Stomach (tissue), 19 donors: ENCODE data around the gene CNBD2. TPM values are rescaled to one million over a fixed set of nuclear protein-coding genes. Genes with fewer than 3 reads are reported as not detected.

Source experiments
- DNase-seq, 2 donors: peaks; one replicate each; pipeline versions ENCODE4 v3.0.0 to v3.0.0-alpha.2; 2013 to 2019
- H3K27ac ChIP-seq, 5 donors: fragments of 200-600 bp in 4 of 5; sonication (generic) in 4 of 5; one replicate each; pipeline ENCODE4 v1.5.1; 2013 to 2019; ENCODE audit warnings: mild to moderate bottlenecking in 1 of 5, moderate library complexity in 1 of 5
- H3K27me3 ChIP-seq, 3 donors: fragments of 200-600 bp; sonication (generic); one replicate each; pipeline ENCODE4 v1.5.1; 2017 to 2019; ENCODE audit warnings: mixed run types in 1 of 3
- H3K36me3 ChIP-seq, 4 donors: fragments of 200-600 bp; sonication (generic); 1 replicate in 3 of 4; 2 replicates in 1 of 4; pipeline ENCODE4 v1.5.1; 2016 to 2019
- H3K4me1 ChIP-seq, 4 donors: fragments of 200-600 bp; sonication (generic); one replicate each; pipeline ENCODE4 v1.5.1; 2016 to 2019
- H3K4me3 ChIP-seq, 4 donors: fragments of 200-600 bp; sonication (generic) in 3 of 4; one replicate each; pipeline ENCODE4 v1.5.1; 2016 to 2019; ENCODE audit warnings: mild to moderate bottlenecking in 1 of 4
- H3K9me3 ChIP-seq, 4 donors: fragments of 200-600 bp; sonication (generic); one replicate each; pipeline ENCODE4 v1.5.1; 2016 to 2019
- CTCF ChIP-seq, 7 experiments: fragments of 450-650 bp in 4 of 7; fragments of 200-600 bp in 3 of 7; sonication (generic) in 3 of 7; IDR thresholded peaks; one replicate each; pipeline ENCODE4 v1.5.1; 2016 to 2019; ENCODE audit warnings: antibody characterized with exemption in 7 of 7, control low read depth in 2 of 7, mild to moderate bottlenecking in 1 of 7
- EP300 ChIP-seq: sonication (generic); formaldehyde crosslinking; IDR thresholded peaks from one replicate; pipeline ENCODE4 v1.6.1; 2017; ENCODE audit warnings: antibody characterized with exemption
- POLR2A ChIP-seq, 4 donors: fragments of 450-650 bp; IDR thresholded peaks; one replicate each; pipeline ENCODE4 v1.6.1; 2016; ENCODE audit warnings: antibody characterized with exemption in 4 of 4, control low read depth in 2 of 4, mild to moderate bottlenecking in 1 of 4, moderate library complexity in 1 of 4
- POLR2AphosphoS5 ChIP-seq, 3 donors: sonication (generic); formaldehyde crosslinking; IDR thresholded peaks; one replicate each; pipeline ENCODE4 v1.6.1; 2016; ENCODE audit warnings: antibody characterized with exemption in 3 of 3
- WGBS, 5 donors: extraction: QIAGEN DNeasy Blood & Tissue Kit in 3 of 5; methylation state at CpG; one replicate each; pipeline versions ENCODE4 v1.1.5 to v1.1.7; 2013 to 2018; 5-methylcytosine and 5-hydroxymethylcytosine counted together
- intact Hi-C: fragments of 100-400 bp; cut with DNase I; formaldehyde crosslinking; loops from one replicate; pipeline ENCODE4 v1.15.1; 2023; ENCODE audit warnings: low total_unique reads
- long read RNA-seq, 10 donors: transcript quantifications; one replicate each; lab custom pipeline, GENCODE V29; 2026
- polyA plus RNA-seq, 3 donors: library from polyadenylated mRNA; stranded (reverse); fragments of 200-250 nt; gene quantifications; one replicate each; pipeline ENCODE4 v1.2.3, GENCODE V29; 2013
- total RNA-seq, 5 donors: library from RNA; depleted of rRNA; stranded (reverse); fragments of >200 nt; gene quantifications; one replicate each; pipeline versions ENCODE4 v1.1.0 to v1.2.3, GENCODE V29; 2014 to 2016
- donor health status: healthy with polysubstance abuse.
- donor health status: Bipolar disorder and iron deficiency.
- donor health status: healthy.

The CNBD2 gene
- total RNA-seq = 10 to 100 TPM in 1 of 5 donors, 1 to 10 TPM in 3, not detected in 1; 1.8 to 66.0 (median 9.1) TPM
- polyA plus RNA-seq = 10 to 100 TPM in 1 of 3 donors, 1 to 10 TPM in 2; 4.6 to 14.5 (median 7.0) TPM
- long read RNA-seq, donor 1 = 0 reads
- long read RNA-seq, donor 2, partial matches to known transcripts = 0 of 4 reads
- long read RNA-seq, donor 2, other reads (novel, unspliced or antisense) = 0 of 4 reads
- long read RNA-seq, donor 3, partial matches to known transcripts = 0 of 1 reads
- long read RNA-seq, donor 3, other reads (novel, unspliced or antisense) = 0 of 1 reads
- long read RNA-seq, donor 4 = 0 reads
- long read RNA-seq, donor 5, partial matches to known transcripts = 0 of 3 reads
- long read RNA-seq, donor 5, other reads (novel, unspliced or antisense) = 0 of 3 reads
- long read RNA-seq, donor 6, partial matches to known transcripts = 0 of 4 reads
- long read RNA-seq, donor 6, other reads (novel, unspliced or antisense) = 0 of 4 reads
- long read RNA-seq, donor 7, partial matches to known transcripts = 0 of 1 reads
- long read RNA-seq, donor 7, other reads (novel, unspliced or antisense) = 0 of 1 reads
- long read RNA-seq, donor 8, partial matches to known transcripts = 0 of 2 reads
- long read RNA-seq, donor 8, other reads (novel, unspliced or antisense) = 0 of 2 reads
- long read RNA-seq, donor 9, partial matches to known transcripts = 0 of 2 reads
- long read RNA-seq, donor 9, other reads (novel, unspliced or antisense) = 0 of 2 reads
- long read RNA-seq, donor 10 = 0 reads

- H3K4me1 ChIP-seq = no peaks in the 10 kb centered on the region
- 92 to 98% (median 95%) methylated on average over 3 of the region's 3 CpGs for WGBS, 5 donors
- no peak for TF ChIP-seq POLR2AphosphoS5 (IDR thresholded peaks at IDR 0.05)
- TF ChIP-seq CTCF (IDR thresholded peaks at IDR 0.05) = no peak
- no peak for TF ChIP-seq EP300
- TF ChIP-seq POLR2A (IDR thresholded peaks at IDR 0.05) = no peak
Measured at GRCh38 chr20:35967979-35968640, at the start of gene CNBD2. CNBD2 (plus strand) TSS chr20:35968590; CDS start chr20:35968763, 173 bp downstream.

GRCh38 chr20:35920523-35920922, 47.9 kb upstream of the CNBD2 start:
- Histone ChIP-seq H3K27me3 (no peaks in the 10 kb centered on the region), H3K4me3 (no peak overlapping the region), H3K4me1 (no peaks in the 10 kb centered on the region), H3K27ac (no peak overlapping the region), H3K36me3 (peaks cover 52 to 92% (median 81%) of the 10 kb centered on the region in 4 donors), H3K9me3 (no peaks in the 10 kb centered on the region)
- WGBS, 5 donors = 93 to 98% (median 96%) methylated on average over 3 of the region's 3 CpGs
- no peak for DNase-seq
- intact Hi-C loops = no loop called here
- TF ChIP-seq POLR2AphosphoS5 (IDR thresholded peaks at IDR 0.05) (no peak), EP300 (no peak), POLR2A (IDR thresholded peaks at IDR 0.05) (no peak), CTCF (IDR thresholded peaks at IDR 0.05) (no peak)

More at GRCh38 chr20:35967979-35968640, at the start of gene CNBD2:
- no peak for DNase-seq
- no peak within 1 kb of the TSS for H3K27ac ChIP-seq
- intact Hi-C loops = no loop called here
- H3K27me3 ChIP-seq = no peaks in the 10 kb centered on the region
- no peaks in the 10 kb centered on the region for H3K9me3 ChIP-seq
- H3K36me3 ChIP-seq = no peaks in the 10 kb centered on the region
- H3K4me3 ChIP-seq = no peak within 1 kb of the TSS

GRCh38 chr20:35929301-35929700, 39.1 kb upstream of the CNBD2 start:
- H3K4me1 ChIP-seq = no peaks in the 10 kb centered on the region
- H3K27ac ChIP-seq = no peak overlapping the region
- intact Hi-C loops = no loop called here
- H3K27me3 ChIP-seq = no peaks in the 10 kb centered on the region
- H3K9me3 ChIP-seq = no peaks in the 10 kb centered on the region
- H3K36me3 ChIP-seq = peaks cover 41 to 95% (median 81%) of the 10 kb centered on the region in 4 donors
- 83 to 98% (median 97%) methylated on average over 2 of the region's 2 CpGs for WGBS, 5 donors
- TF ChIP-seq POLR2A (IDR thresholded peaks at IDR 0.05) (no peak), EP300 (no peak), POLR2AphosphoS5 (IDR thresholded peaks at IDR 0.05) (no peak), CTCF (IDR thresholded peaks at IDR 0.05) (no peak)
- DNase-seq = no peak
- H3K4me3 ChIP-seq = no peak overlapping the region

- no peaks in the 10 kb centered on the region for H3K27me3 ChIP-seq
- intact Hi-C loops = no loop called here
- no peaks in the 10 kb centered on the region for H3K4me1 ChIP-seq
- H3K4me3 ChIP-seq = no peak overlapping the region
- 86 to 95% (median 91%) methylated on average over 4 of the region's 4 CpGs for WGBS, 5 donors
- DNase-seq = no peak
- TF ChIP-seq POLR2AphosphoS5 (IDR thresholded peaks at IDR 0.05) (no peak), EP300 (no peak), CTCF (IDR thresholded peaks at IDR 0.05) (no peak), POLR2A (IDR thresholded peaks at IDR 0.05) (no peak)
- H3K9me3 ChIP-seq = no peaks in the 10 kb centered on the region
- no peak overlapping the region for H3K27ac ChIP-seq
- H3K36me3 ChIP-seq = peaks cover 39 to 89% (median 81%) of the 10 kb centered on the region in 4 donors
Measured at GRCh38 chr20:35934050-35934449, 34.3 kb upstream of the CNBD2 start.
